ENCODE data around the gene FOXO4. TPM values are rescaled to one million over a fixed set of nuclear protein-coding genes. Genes with fewer than 3 reads are reported as not detected.

FOXO4 gene
- total and polyA plus RNA-seq, 2 experiments from 2014 or later = 1.1 to 5.2 TPM

- Histone ChIP-seq H3K9me3 (ENCODE audit: low read depth) (no peaks in the 10 kb centered on the region), H3K4me1 (ENCODE audit: insufficient read depth) (no peaks in the 10 kb centered on the region), H3K9me2 (ENCODE audit: insufficient read depth) (no peaks in the 10 kb centered on the region), H3K9ac (no peak overlapping the region; the same call in 1 of the 2 replicates), H3F3A (ENCODE audit: insufficient read depth) (no peaks in the 10 kb centered on the region), H3K79me2 (ENCODE audit: insufficient read depth) (no peaks in the 10 kb centered on the region), H3K4me3 (no peak overlapping the region), H3K27me3 (replicated peaks; ENCODE audit: insufficient read depth) (no peaks in the 10 kb centered on the region), H3K27ac (peak overlapping the region; percentile 27; the same call in 1 of the 2 replicates), H2AFZ (no peak overlapping the region), H3K36me3 (ENCODE audit: low read depth) (peaks cover 3% of the 10 kb centered on the region; the same call in 1 of the 2 replicates), H4K20me1 (ENCODE audit: insufficient read depth) (no peaks in the 10 kb centered on the region), H3K4me2 (ENCODE audit: unreplicated experiment) (no peak overlapping the region)
- in situ Hi-C loops (cut with MboI) = no loop called here
- WGBS, 2 experiments (ENCODE audit: low coverage in 1 of 2, low lambda C conversion rate in 2 of 2, missing lambda C conversion rate in 2 of 2) = 49% methylated on average over 17 to 18 of the region's 18 CpGs
- DNase-seq = peak; percentile 46
- no peak for TF ChIP-seq EZH2phosphoT487 (IDR thresholded peaks at IDR 0.05; ENCODE audit: insufficient read depth, low read depth)
- TF ChIP-seq EZH2 (IDR thresholded peaks at IDR 0.05; ENCODE audit: insufficient read depth, poor library complexity, severe bottlenecking) = no peak
Measured at GRCh38 chrX:71128915-71129765, 33.5 kb downstream of the FOXO4 start.

- Histone ChIP-seq H3K9me3 (ENCODE audit: low read depth) (no peaks in the 10 kb centered on the region), H4K20me1 (ENCODE audit: insufficient read depth) (no peaks in the 10 kb centered on the region), H3F3A (ENCODE audit: insufficient read depth) (no peaks in the 10 kb centered on the region), H2AFZ (no peak overlapping the region), H3K9ac (no peak overlapping the region), H3K4me1 (ENCODE audit: insufficient read depth) (no peaks in the 10 kb centered on the region), H3K27me3 (replicated peaks; ENCODE audit: insufficient read depth) (no peaks in the 10 kb centered on the region), H3K36me3 (ENCODE audit: low read depth) (peaks cover 3% of the 10 kb centered on the region; the same call in 1 of the 2 replicates), H3K79me2 (ENCODE audit: insufficient read depth) (no peaks in the 10 kb centered on the region), H3K9me2 (ENCODE audit: insufficient read depth) (no peaks in the 10 kb centered on the region), H3K4me3 (no peak overlapping the region), H3K27ac (no peak overlapping the region), H3K4me2 (ENCODE audit: unreplicated experiment) (no peak overlapping the region)
- TF ChIP-seq EZH2 (IDR thresholded peaks at IDR 0.05; ENCODE audit: insufficient read depth, poor library complexity, severe bottlenecking) (no peak), EZH2phosphoT487 (IDR thresholded peaks at IDR 0.05; ENCODE audit: insufficient read depth, low read depth) (no peak)
- DNase-seq = no peak
- in situ Hi-C loops (cut with MboI) = no loop called here
- 80 to 100% methylated on average over 2 to 4 of the region's 4 CpGs for WGBS, 2 experiments (ENCODE audit: low coverage in 1 of 2, low lambda C conversion rate in 2 of 2, missing lambda C conversion rate in 2 of 2)
Measured at GRCh38 chrX:71131510-71131909, 35.9 kb downstream of the FOXO4 start.

GRCh38 chrX:71140440-71140839, 44.8 kb downstream of the FOXO4 start:
- H3K36me3 ChIP-seq (ENCODE audit: low read depth) = no peaks in the 10 kb centered on the region
- no peak overlapping the region for H3K4me3 ChIP-seq
- 67 to 75% methylated on average over 6 of the region's 6 CpGs for WGBS, 2 experiments (ENCODE audit: low coverage in 1 of 2, low lambda C conversion rate in 2 of 2, missing lambda C conversion rate in 2 of 2)
- no peaks in the 10 kb centered on the region for H3K4me1 ChIP-seq (ENCODE audit: insufficient read depth)
- no peaks in the 10 kb centered on the region for H3K27me3 ChIP-seq (replicated peaks; ENCODE audit: insufficient read depth)
- no peaks in the 10 kb centered on the region for H3K9me2 ChIP-seq (ENCODE audit: insufficient read depth)
- H3K9ac ChIP-seq = no peak overlapping the region
- TF ChIP-seq EZH2phosphoT487 (IDR thresholded peaks at IDR 0.05; ENCODE audit: insufficient read depth, low read depth) (no peak), EZH2 (IDR thresholded peaks at IDR 0.05; ENCODE audit: insufficient read depth, poor library complexity, severe bottlenecking) (no peak)
- H3F3A ChIP-seq (ENCODE audit: insufficient read depth) = no peaks in the 10 kb centered on the region
- no peak overlapping the region for H3K27ac ChIP-seq
- no peaks in the 10 kb centered on the region for H3K9me3 ChIP-seq (ENCODE audit: low read depth)
- H3K79me2 ChIP-seq (ENCODE audit: insufficient read depth) = no peaks in the 10 kb centered on the region
- H3K4me2 ChIP-seq (ENCODE audit: unreplicated experiment) = no peak overlapping the region
- no peak overlapping the region for H2AFZ ChIP-seq
- H4K20me1 ChIP-seq (ENCODE audit: insufficient read depth) = no peaks in the 10 kb centered on the region
- DNase-seq = no peak
- in situ Hi-C loops (cut with MboI) = no loop called here

GRCh38 chrX:71143508-71143907, 47.9 kb downstream of the FOXO4 start:
- no peak overlapping the region for H3K4me3 ChIP-seq
- H3K4me1 ChIP-seq (ENCODE audit: insufficient read depth) = no peaks in the 10 kb centered on the region
- in situ Hi-C loops (cut with MboI) = no loop called here
- no peaks in the 10 kb centered on the region for H3K27me3 ChIP-seq (replicated peaks; ENCODE audit: insufficient read depth)
- no peak overlapping the region for H3K27ac ChIP-seq
- no peaks in the 10 kb centered on the region for H3K9me3 ChIP-seq (ENCODE audit: low read depth)
- H3K9ac ChIP-seq = no peak overlapping the region
- no peaks in the 10 kb centered on the region for H3K36me3 ChIP-seq (ENCODE audit: low read depth)
- H3F3A ChIP-seq (ENCODE audit: insufficient read depth) = 0 out of 2 replicates have a peak, but pooled peaks cover 4% of the 10 kb centered on the region
- H3K79me2 ChIP-seq (ENCODE audit: insufficient read depth) = no peaks in the 10 kb centered on the region
- TF ChIP-seq EZH2phosphoT487 (IDR thresholded peaks at IDR 0.05; ENCODE audit: insufficient read depth, low read depth) = no peak
- TF ChIP-seq EZH2 (IDR thresholded peaks at IDR 0.05; ENCODE audit: insufficient read depth, poor library complexity, severe bottlenecking) = no peak
- 27 to 33% methylated on average over 4 to 6 of the region's 6 CpGs for WGBS, 2 experiments (ENCODE audit: low coverage in 1 of 2, low lambda C conversion rate in 2 of 2, missing lambda C conversion rate in 2 of 2)
- no peaks in the 10 kb centered on the region for H3K9me2 ChIP-seq (ENCODE audit: insufficient read depth)
- no peaks in the 10 kb centered on the region for H4K20me1 ChIP-seq (ENCODE audit: insufficient read depth)
- H2AFZ ChIP-seq = no peak overlapping the region
- DNase-seq = peak; percentile 45
- no peak overlapping the region for H3K4me2 ChIP-seq (ENCODE audit: unreplicated experiment)
